CD4-positive, alpha-beta T cell treated with Interleukin-15 for 4 hours (primary cell): ENCODE data around the gene PRR23E.

Experiments
- DNase-seq: peaks from one replicate; pipeline ENCODE4 v3.0.0-alpha.2; 2020; ENCODE audit warnings: low spot score

The PRR23E gene

GRCh38 chr3:127209840-127210653 lies 17.1 kb downstream of the PRR23E start:
- no peak for DNase-seq

GRCh38 chr3:127210654-127210943 lies 17.7 kb downstream of the PRR23E start:
- DNase-seq = no peak

GRCh38 chr3:127211118-127212060 lies 18.5 kb downstream of the PRR23E start:
- no peak for DNase-seq

GRCh38 chr3:127212231-127212630 lies 19.3 kb downstream of the PRR23E start:
- DNase-seq = no peak

GRCh38 chr3:127212711-127213110 lies 19.8 kb downstream of the PRR23E start:
- no peak for DNase-seq

GRCh38 chr3:127213381-127213918 lies 20.5 kb downstream of the PRR23E start:
- no peak for DNase-seq

GRCh38 chr3:127214975-127215374 lies 22.0 kb downstream of the PRR23E start:
- no peak for DNase-seq

- no peak for DNase-seq
These were observed 22.9 kb downstream of the PRR23E start for GRCh38 chr3:127215714-127216414.

GRCh38 chr3:127216415-127217261 lies 23.7 kb downstream of the PRR23E start:
- no peak for DNase-seq

- DNase-seq = no peak
These were observed 24.9 kb downstream of the PRR23E start for GRCh38 chr3:127217596-127218453.

GRCh38 chr3:127218454-127218922 lies 25.6 kb downstream of the PRR23E start:
- DNase-seq = no peak

GRCh38 chr3:127220497-127220896 lies 27.6 kb downstream of the PRR23E start:
- DNase-seq = no peak

- DNase-seq = no peak
These were observed 28.1 kb downstream of the PRR23E start for GRCh38 chr3:127221037-127221436.

GRCh38 chr3:127221446-127222035 lies 28.6 kb downstream of the PRR23E start:
- DNase-seq = no peak

- DNase-seq = no peak
These were observed 29.2 kb downstream of the PRR23E start for GRCh38 chr3:127222163-127222562.

- DNase-seq = no peak
These were observed 29.7 kb downstream of the PRR23E start for GRCh38 chr3:127222664-127223063.

- no peak for DNase-seq
These were observed 31.2 kb downstream of the PRR23E start for GRCh38 chr3:127224118-127224517.

- no peak for DNase-seq
These were observed 33.5 kb downstream of the PRR23E start for GRCh38 chr3:127226457-127226856.

- DNase-seq = no peak
These were observed 34.3 kb downstream of the PRR23E start for GRCh38 chr3:127226946-127227842.
